OCI-LY1 (cell line): Measurements from ENCODE around the gene PARD3.
"Not testable (repeated sequence)": the region's sequence is repeated elsewhere in the genome, so short reads cannot be mapped to it uniquely, and the experiment has no call there.

Experiments
- H2AFZ ChIP-seq: fragments of 200-600 bp; sonication (generic), shearing (Covaris generic); 2 replicates; pipeline ENCODE4 v1.6.0; 2014; ENCODE audit warnings: antibody characterized with exemption, mild to moderate bottlenecking, low read length
- H3F3A ChIP-seq: fragments of 200-600 bp; sonication (generic), shearing (Covaris generic); 2 replicates; pipeline ENCODE4 v1.6.0; 2014; ENCODE audit warnings: mild to moderate bottlenecking, antibody characterized with exemption, low read length, moderate library complexity; ENCODE audit not compliant: insufficient read depth
- H3K27ac ChIP-seq: fragments of 200-600 bp; sonication (generic); 2 replicates; pipeline ENCODE4 v1.5.1; 2014; ENCODE audit warnings: low read length, mixed run types, mild to moderate bottlenecking, low read depth; ENCODE audit not compliant: poor library complexity, severe bottlenecking
- H3K27me3 ChIP-seq: fragments of 200-600 bp; sonication (generic); 2 replicates; pipeline ENCODE4 v1.6.0; 2014; ENCODE audit warnings: antibody characterized with exemption, mild to moderate bottlenecking, low read length, moderate library complexity; ENCODE audit not compliant: insufficient read depth
- H3K36me3 ChIP-seq: fragments of 200-600 bp; sonication (generic); 2 replicates; pipeline ENCODE4 v1.6.1; 2014; ENCODE audit warnings: mild to moderate bottlenecking, antibody characterized with exemption, low read length, moderate library complexity, mixed read lengths; ENCODE audit not compliant: insufficient read depth
- H3K4me1 ChIP-seq: fragments of 200-600 bp; sonication (generic); 2 replicates; pipeline ENCODE4 v1.5.1; 2014; ENCODE audit warnings: mild to moderate bottlenecking, low read length, moderate library complexity; ENCODE audit not compliant: insufficient read depth, severe bottlenecking
- H3K4me2 ChIP-seq: fragments of 200-600 bp; sonication (generic), shearing (Covaris generic); 2 replicates; pipeline ENCODE4 v1.6.1; 2014; ENCODE audit warnings: low read length
- H3K4me3 ChIP-seq: fragments of 200-600 bp; sonication (generic); 2 replicates; pipeline ENCODE4 v1.5.1; 2014; ENCODE audit warnings: low read length, low read depth, mild to moderate bottlenecking, mixed read lengths; ENCODE audit not compliant: poor library complexity, severe bottlenecking
- H3K79me2 ChIP-seq: fragments of 200-600 bp; shearing (Covaris generic); 2 replicates; pipeline ENCODE4 v1.6.1; 2016; ENCODE audit warnings: mixed run types, low read length, mixed read lengths; ENCODE audit not compliant: insufficient read depth
- H3K9ac ChIP-seq: fragments of 200-600 bp; sonication (generic), shearing (Covaris generic); 2 replicates; pipeline ENCODE4 v1.6.1; 2014; ENCODE audit warnings: mild to moderate bottlenecking, low read length, mixed read lengths
- H3K9me2 ChIP-seq: fragments of 200-600 bp; sonication (generic), shearing (Covaris generic); 2 replicates; pipeline ENCODE4 v1.6.1; 2014; ENCODE audit warnings: low read depth, mild to moderate bottlenecking, low read length, mixed read lengths
- H3K9me3 ChIP-seq: fragments of 200-600 bp; shearing (Covaris generic); 2 replicates; pipeline ENCODE4 v1.6.1; 2014; ENCODE audit warnings: low read length, mixed read lengths
- H4K20me1 ChIP-seq: fragments of 200-600 bp; sonication (generic), shearing (Covaris generic); 2 replicates; pipeline ENCODE4 v1.6.0; 2016; ENCODE audit warnings: mild to moderate bottlenecking, low read length; ENCODE audit not compliant: insufficient read depth
- CTCF ChIP-seq: fragments of 200-600 bp; sonication (generic), shearing (Covaris generic); IDR thresholded peaks from 2 replicates; pipeline ENCODE4 v1.5.1; 2017; ENCODE audit warnings: mild to moderate bottlenecking, antibody characterized with exemption, low read length, moderate library complexity, mixed read lengths
- EZH2 ChIP-seq: fragments of 200-600 bp; sonication (generic), shearing (Covaris generic); IDR thresholded peaks from 2 replicates; pipeline ENCODE4 v1.8.0; 2017; ENCODE audit warnings: borderline replicate concordance, mixed run types, mild to moderate bottlenecking, antibody characterized with exemption, low read length, moderate library complexity, mixed read lengths

The PARD3 gene

DNA sequence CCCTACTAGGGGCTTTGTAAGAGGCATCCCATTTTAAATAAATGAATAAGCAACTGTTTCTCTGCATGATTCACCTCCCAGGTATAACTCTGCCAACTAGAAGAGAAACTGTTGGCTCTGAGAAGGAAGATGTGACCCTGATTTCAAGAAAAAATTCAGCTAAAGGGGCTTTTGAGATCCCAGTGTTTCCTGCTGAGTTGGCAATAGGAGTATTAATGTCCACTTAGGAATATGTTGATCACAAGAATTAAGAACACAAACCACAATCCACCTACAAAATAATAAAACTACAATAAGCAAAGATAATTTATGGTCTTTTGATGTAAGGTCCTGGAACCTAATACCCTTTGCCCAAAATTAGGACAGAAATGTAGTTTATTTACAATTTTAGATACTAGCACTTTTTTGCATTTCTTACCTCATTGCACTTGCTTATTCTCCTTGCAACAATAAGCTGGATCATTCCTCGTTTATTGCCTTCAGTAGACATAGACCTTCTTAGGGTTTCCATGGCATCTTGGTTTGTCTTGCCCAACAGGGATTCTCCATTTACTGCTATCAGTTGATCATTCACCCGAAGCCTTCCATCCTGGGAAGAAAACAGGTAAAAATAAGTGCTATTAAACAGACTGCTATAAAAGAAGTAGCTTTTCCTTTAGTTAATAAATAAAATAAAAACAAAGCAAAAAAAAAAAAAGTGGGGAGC lies 456.2 kb downstream of the PARD3 start:
- Histone ChIP-seq H3K9ac (no peak overlapping the region), H3K9me3 (no peaks in the 10 kb centered on the region), H3F3A (no peaks in the 10 kb centered on the region), H3K36me3 (no peaks in the 10 kb centered on the region), H2AFZ (no peak overlapping the region), H3K4me1 (no peaks in the 10 kb centered on the region), H3K79me2 (no peaks in the 10 kb centered on the region), H3K4me3 (no peak overlapping the region), H3K27me3 (no peaks in the 10 kb centered on the region), H4K20me1 (no peaks in the 10 kb centered on the region), H3K9me2 (no peaks in the 10 kb centered on the region), H3K27ac (no peak overlapping the region), H3K4me2 (no peak overlapping the region)
- TF ChIP-seq CTCF = no peak
- TF ChIP-seq EZH2 = no peak

GRCh38 chr10:34356463-34356862 lies 458.6 kb downstream of the PARD3 start:
- Histone ChIP-seq H3K27me3 (no peaks in the 10 kb centered on the region), H3K36me3 (no peaks in the 10 kb centered on the region), H3K27ac (no peak overlapping the region), H3K9me2 (no peaks in the 10 kb centered on the region), H3K79me2 (no peaks in the 10 kb centered on the region), H2AFZ (no peak overlapping the region), H3F3A (no peaks in the 10 kb centered on the region), H3K4me3 (no peak overlapping the region), H3K4me1 (no peaks in the 10 kb centered on the region), H4K20me1 (no peaks in the 10 kb centered on the region), H3K9me3 (no peaks in the 10 kb centered on the region), H3K9ac (no peak overlapping the region), H3K4me2 (no peak overlapping the region)
- TF ChIP-seq EZH2 (no peak), CTCF (no peak)

GRCh38 chr10:34353530-34353929 lies 461.6 kb downstream of the PARD3 start:
- not testable (repeated sequence) for H3K4me2 ChIP-seq, H3F3A ChIP-seq, H3K9ac ChIP-seq, H3K9me3 ChIP-seq, H3K36me3 ChIP-seq, H3K27ac ChIP-seq, H3K27me3 ChIP-seq, H3K4me1 ChIP-seq, H3K4me3 ChIP-seq, H3K79me2 ChIP-seq, H3K9me2 ChIP-seq, H4K20me1 ChIP-seq, H2AFZ ChIP-seq

- H3F3A ChIP-seq, H3K79me2 ChIP-seq, H4K20me1 ChIP-seq, H3K4me2 ChIP-seq, H3K9ac ChIP-seq, H3K27me3 ChIP-seq, H2AFZ ChIP-seq, H3K4me3 ChIP-seq, H3K9me2 ChIP-seq, H3K27ac ChIP-seq, H3K9me3 ChIP-seq, H3K4me1 ChIP-seq, H3K36me3 ChIP-seq: not testable (repeated sequence)
Observed at GRCh38 chr10:34352599-34353204, 462.4 kb downstream of the PARD3 start.
